22Rv1 (cell line): ENCODE data around the gene SCNN1G.

ENCODE experiments used
- CTCF ChIP-seq: fragments of 450-650 bp; IDR thresholded peaks from 2 replicates; pipeline ENCODE4 v1.5.1; 2017; ENCODE audit warnings: mild to moderate bottlenecking
- ZFX ChIP-seq: fragments of 450-650 bp; IDR thresholded peaks from 2 replicates; pipeline ENCODE4 v1.6.1; 2017; ENCODE audit warnings: antibody characterized with exemption, borderline replicate concordance

DNA sequence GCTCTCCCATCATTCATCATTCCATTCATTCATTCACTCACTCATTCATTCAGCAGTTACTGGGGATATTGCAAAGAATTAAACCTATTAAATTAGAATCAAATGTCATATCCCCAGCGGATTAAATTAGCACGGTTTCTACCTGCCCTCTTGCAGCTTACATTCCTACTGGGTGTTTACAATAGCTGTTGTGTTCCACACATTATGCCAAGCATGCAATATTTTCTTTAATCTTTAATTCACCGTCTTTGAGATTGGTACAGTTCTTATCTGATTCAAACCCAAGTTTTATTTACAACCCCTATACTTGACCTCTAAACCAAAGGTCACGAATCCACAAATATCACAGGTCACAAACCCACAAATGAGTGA is 32.6 kb upstream of the SCNN1G start:
- TF ChIP-seq CTCF = no peak
- no peak for TF ChIP-seq ZFX
